ENCODE measurements around the gene TEAD4. TPM values are rescaled to one million over a fixed set of nuclear protein-coding genes. Genes with fewer than 3 reads are reported as not detected.

TEAD4 gene
- total and polyA plus RNA-seq, 3 donors from 2014 or later, result 9.7 to 16.1 (median 10.9) TPM

DNA sequence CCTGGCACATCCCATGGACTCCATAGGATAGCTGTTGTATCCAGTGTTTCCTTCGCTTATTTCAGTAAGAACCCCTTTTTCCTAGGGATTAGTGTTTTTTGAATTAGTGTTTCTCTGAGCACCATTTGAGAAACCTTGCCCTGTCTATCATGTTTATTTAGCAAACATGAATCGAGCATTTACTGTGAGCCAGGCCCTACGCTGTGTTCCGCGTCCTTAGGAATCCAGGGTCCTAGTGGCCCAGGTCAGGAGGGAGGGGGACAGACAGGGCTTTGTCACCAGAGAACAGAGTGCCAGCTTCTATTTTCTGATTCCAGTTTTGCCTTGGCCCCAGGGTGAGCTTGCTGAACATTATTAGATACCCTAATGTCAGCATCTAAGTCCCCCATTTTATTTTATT is 2.5 kb downstream of the TEAD4 start:
- WGBS, 2 donors, result 84 to 86% methylated on average over 5 of the region's 5 CpGs
- no peak for DNase-seq
- TF ChIP-seq CTCF (IDR thresholded peaks at IDR 0.05), result no peak
- no peak for TF ChIP-seq POLR2A (IDR thresholded peaks at IDR 0.05)
- Histone ChIP-seq H3K4me1 (no peaks in the 10 kb centered on the region), H3K9me3 (no peaks in the 10 kb centered on the region), H3K4me3 (no peak overlapping the region), H3K27me3 (no peaks in the 10 kb centered on the region), H3K36me3 (ENCODE audit: low read depth, missing control alignments) (no peaks in the 10 kb centered on the region), H3K27ac (no peak overlapping the region)
- intact Hi-C loops (cut with DNase I; ENCODE audit: low total_unique reads), result no loop called here

GRCh38 chr12:2963154-2963759 is 4.1 kb downstream of the TEAD4 start:
- TF ChIP-seq POLR2A (IDR thresholded peaks at IDR 0.05) (no peak), CTCF (IDR thresholded peaks at IDR 0.05) (no peak)
- H3K36me3 ChIP-seq (ENCODE audit: low read depth, missing control alignments), result no peaks in the 10 kb centered on the region
- H3K27ac ChIP-seq, result no peak overlapping the region
- H3K4me3 ChIP-seq, result no peak overlapping the region
- intact Hi-C loops (cut with DNase I; ENCODE audit: low total_unique reads), result no loop called here
- no peaks in the 10 kb centered on the region for H3K9me3 ChIP-seq
- no peaks in the 10 kb centered on the region for H3K4me1 ChIP-seq
- WGBS, 2 donors, result 63 to 80% methylated on average over 9 of the region's 9 CpGs
- DNase-seq, result no peak
- no peaks in the 10 kb centered on the region for H3K27me3 ChIP-seq

DNA sequence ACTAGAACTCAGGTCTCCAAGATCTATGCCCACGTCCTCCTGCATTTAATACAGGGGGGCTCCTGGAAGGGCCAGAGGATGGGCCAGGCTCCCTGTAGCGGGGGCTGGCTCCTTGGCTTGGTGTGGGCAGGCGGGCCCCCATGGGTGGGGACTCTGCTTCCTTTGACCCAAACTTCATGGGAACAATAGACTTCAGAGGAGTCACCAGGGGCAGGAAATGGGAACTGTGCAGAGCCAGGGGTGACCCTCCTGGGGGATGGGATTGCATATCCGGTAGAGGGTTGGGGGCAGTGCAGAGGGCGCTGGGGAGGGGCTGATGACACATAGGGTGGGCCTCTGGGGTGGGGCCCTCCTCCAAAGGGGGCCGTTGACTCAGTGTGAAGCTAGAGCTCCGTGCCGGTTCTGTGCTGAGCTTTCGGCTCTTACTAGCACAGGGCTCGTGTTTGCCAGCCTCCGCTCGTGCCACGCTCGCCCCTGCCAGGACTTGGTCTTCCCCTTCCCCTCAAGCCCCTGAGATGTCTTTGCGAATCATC is 4.6 kb downstream of the TEAD4 start:
- H3K4me1 ChIP-seq, result no peaks in the 10 kb centered on the region
- H3K9me3 ChIP-seq, result no peaks in the 10 kb centered on the region
- H3K27ac ChIP-seq, result no peak overlapping the region
- TF ChIP-seq POLR2A (IDR thresholded peaks at IDR 0.05) (no peak), CTCF (IDR thresholded peaks at IDR 0.05) (no peak)
- WGBS, 2 donors, result 73 to 82% methylated on average over 7 to 15 of the region's 15 CpGs
- intact Hi-C loops (cut with DNase I; ENCODE audit: low total_unique reads), result no loop called here
- no peaks in the 10 kb centered on the region for H3K27me3 ChIP-seq
- DNase-seq, result no peak
- H3K36me3 ChIP-seq (ENCODE audit: low read depth, missing control alignments), result no peaks in the 10 kb centered on the region
- H3K4me3 ChIP-seq, result no peak overlapping the region

- H3K36me3 ChIP-seq (ENCODE audit: low read depth, missing control alignments), result no peaks in the 10 kb centered on the region
- 85 to 92% methylated on average over 2 of the region's 2 CpGs for WGBS, 2 donors
- no peaks in the 10 kb centered on the region for H3K4me1 ChIP-seq
- H3K9me3 ChIP-seq, result no peaks in the 10 kb centered on the region
- H3K27ac ChIP-seq, result no peak overlapping the region
- intact Hi-C loops (cut with DNase I; ENCODE audit: low total_unique reads), result no loop called here
- H3K4me3 ChIP-seq, result no peak overlapping the region
- no peaks in the 10 kb centered on the region for H3K27me3 ChIP-seq
- no peak for TF ChIP-seq CTCF (IDR thresholded peaks at IDR 0.05)
- TF ChIP-seq POLR2A (IDR thresholded peaks at IDR 0.05), result no peak
- DNase-seq, result no peak
These were observed 8.5 kb downstream of the TEAD4 start for GRCh38 chr12:2967651-2968050.

GRCh38 chr12:2970744-2971143 is 11.5 kb downstream of the TEAD4 start:
- H3K27ac ChIP-seq, result no peak overlapping the region
- intact Hi-C loops (cut with DNase I; ENCODE audit: low total_unique reads), result no loop called here
- no peaks in the 10 kb centered on the region for H3K27me3 ChIP-seq
- no peak overlapping the region for H3K4me3 ChIP-seq
- 73 to 74% methylated on average over 7 to 10 of the region's 10 CpGs for WGBS, 2 donors
- TF ChIP-seq CTCF (IDR thresholded peaks at IDR 0.05) (no peak), POLR2A (IDR thresholded peaks at IDR 0.05) (no peak)
- no peaks in the 10 kb centered on the region for H3K9me3 ChIP-seq
- H3K36me3 ChIP-seq (ENCODE audit: low read depth, missing control alignments), result no peaks in the 10 kb centered on the region
- H3K4me1 ChIP-seq, result no peaks in the 10 kb centered on the region
- no peak for DNase-seq
